Spinal cord (tissue), 10 donors: ENCODE measurements around the gene MOB3B. TPM values are rescaled to one million over a fixed set of nuclear protein-coding genes. Genes with fewer than 3 reads are reported as not detected.
"Not testable (repeated sequence)": the region's sequence is repeated elsewhere in the genome, so short reads cannot be mapped to it uniquely, and the experiment has no call there.

Experiments
- DNase-seq, 6 donors: peaks; one replicate each; pipeline versions ENCODE4 v3.0.0 to v3.0.0-alpha.2; 2013 to 2015; ENCODE audit warnings: low spot score in 6 of 6, low read depth in 4 of 6
- H3K27ac ChIP-seq: one replicate; pipeline ENCODE4 v1.5.1; 2013; ENCODE audit warnings: low read depth, low read length, control low read depth
- H3K27me3 ChIP-seq: one replicate; pipeline ENCODE4 v1.6.1; 2013; ENCODE audit warnings: low read length; ENCODE audit not compliant: control insufficient read depth, insufficient read depth
- H3K36me3 ChIP-seq: one replicate; pipeline ENCODE4 v1.6.1; 2013; ENCODE audit warnings: low read length; ENCODE audit not compliant: control insufficient read depth, insufficient read depth
- H3K4me1 ChIP-seq: one replicate; pipeline ENCODE4 v1.6.1; 2013; ENCODE audit warnings: low read length; ENCODE audit not compliant: control insufficient read depth, insufficient read depth
- H3K4me3 ChIP-seq: one replicate; pipeline ENCODE4 v1.5.1; 2013; ENCODE audit warnings: low read depth, low read length, control low read depth
- H3K9me3 ChIP-seq: one replicate; pipeline ENCODE4 v1.6.1; 2013; ENCODE audit warnings: low read length; ENCODE audit not compliant: control insufficient read depth, insufficient read depth
- WGBS: methylation state at CpG from one replicate; pipeline ENCODE4 v1.1.5; 2013; ENCODE audit warnings: missing lambda C conversion rate; ENCODE audit not compliant: insufficient coverage; 5-methylcytosine and 5-hydroxymethylcytosine counted together
- polyA plus RNA-seq, 2 donors: library from polyadenylated mRNA; unstranded; fragments of 120-200 nt; gene quantifications; one replicate each; pipeline ENCODE4 v1.2.1, GENCODE V29; 2013; ENCODE audit not compliant: insufficient read length in 2 of 2
- total RNA-seq, 2 donors: library from RNA; depleted of rRNA in 1 of 2; stranded (reverse); fragments of 120-200 nt in 1 of 2; fragments of >200 nt in 1 of 2; gene quantifications; one replicate each; pipeline versions ENCODE4 v1.2.3 to v1.2.4, GENCODE V29; 2013 to 2014
- donor health status: healthy.

Gene MOB3B
- total and polyA plus RNA-seq, 4 donors: 9.4 to 34.9 (median 16.0) TPM

GRCh38 chr9:27471789-27472188, 57.8 kb downstream of the MOB3B start:
- H3K4me3 ChIP-seq: no peak overlapping the region
- no peaks in the 10 kb centered on the region for H3K9me3 ChIP-seq
- H3K27ac ChIP-seq: no peak overlapping the region
- no peaks in the 10 kb centered on the region for H3K36me3 ChIP-seq
- H3K27me3 ChIP-seq: no peaks in the 10 kb centered on the region
- WGBS: no CpG with 5 or more reads among the region's 3 CpGs
- DNase-seq: no peak
- H3K4me1 ChIP-seq: peaks cover 20% of the 10 kb centered on the region

DNA sequence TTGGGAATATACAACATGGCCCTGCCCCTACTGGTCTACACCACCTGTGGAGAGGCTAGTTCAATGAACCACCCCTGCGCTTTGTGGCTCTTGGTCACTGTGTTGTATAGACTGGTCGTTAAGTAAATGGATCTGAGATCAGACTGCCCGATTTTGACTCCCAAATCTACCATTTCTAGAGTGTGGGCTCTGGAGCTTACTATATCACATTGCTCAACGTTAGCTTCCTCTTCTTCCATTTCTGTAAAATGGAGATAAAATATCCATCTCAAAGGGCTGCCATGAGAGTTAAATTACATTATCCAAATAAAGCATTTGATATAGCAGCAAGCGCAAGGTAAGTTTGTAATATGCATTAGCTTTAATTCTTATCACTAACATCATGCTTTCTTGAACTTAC, 58.2 kb downstream of the MOB3B start:
- H3K27ac ChIP-seq: no peak overlapping the region
- H3K36me3 ChIP-seq: no peaks in the 10 kb centered on the region
- no peak for DNase-seq
- H3K4me3 ChIP-seq: no peak overlapping the region
- no peaks in the 10 kb centered on the region for H3K9me3 ChIP-seq
- no peaks in the 10 kb centered on the region for H3K27me3 ChIP-seq
- WGBS: no CpG with 5 or more reads among the region's 5 CpGs
- peaks cover 20% of the 10 kb centered on the region for H3K4me1 ChIP-seq

GRCh38 chr9:27470291-27470856, 59.2 kb downstream of the MOB3B start:
- no peaks in the 10 kb centered on the region for H3K36me3 ChIP-seq
- H3K4me3 ChIP-seq: no peak overlapping the region
- no peaks in the 10 kb centered on the region for H3K27me3 ChIP-seq
- peaks cover 20% of the 10 kb centered on the region for H3K4me1 ChIP-seq
- no peaks in the 10 kb centered on the region for H3K9me3 ChIP-seq
- whole genome bisulfite sequencing: 70% methylated on average over 5 of the region's 6 CpGs
- no peak for DNase-seq
- H3K27ac ChIP-seq: no peak overlapping the region

- DNase-seq: no peak
- H3K27ac ChIP-seq: no peak overlapping the region
- H3K4me3 ChIP-seq: no peak overlapping the region
- H3K36me3 ChIP-seq: no peaks in the 10 kb centered on the region
- WGBS: 85% methylated on average over 2 of the region's 3 CpGs
- no peaks in the 10 kb centered on the region for H3K27me3 ChIP-seq
- H3K9me3 ChIP-seq: no peaks in the 10 kb centered on the region
- H3K4me1 ChIP-seq: peaks cover 20% of the 10 kb centered on the region
Measured at GRCh38 chr9:27469550-27469949, 60.1 kb downstream of the MOB3B start.

GRCh38 chr9:27468462-27469110, 61.0 kb downstream of the MOB3B start:
- Histone ChIP-seq H3K27ac (no peak overlapping the region), H3K4me3 (no peak overlapping the region), H3K4me1 (peaks cover 20% of the 10 kb centered on the region), H3K27me3 (no peaks in the 10 kb centered on the region), H3K9me3 (no peaks in the 10 kb centered on the region), H3K36me3 (no peaks in the 10 kb centered on the region)
- 83% methylated on average over 3 of the region's 5 CpGs for WGBS
- DNase-seq: peak in 1 of 6 donors; percentile 68

- H3K9me3 ChIP-seq: no peaks in the 10 kb centered on the region
- no CpG with 5 or more reads among the region's 1 CpG for WGBS
- H3K4me3 ChIP-seq: no peak overlapping the region
- H3K36me3 ChIP-seq: no peaks in the 10 kb centered on the region
- H3K4me1 ChIP-seq: peaks cover 14% of the 10 kb centered on the region
- DNase-seq: no peak
- H3K27me3 ChIP-seq: no peaks in the 10 kb centered on the region
- no peak overlapping the region for H3K27ac ChIP-seq
Measured at GRCh38 chr9:27468000-27468399, 61.6 kb downstream of the MOB3B start.

GRCh38 chr9:27467486-27467885, 62.1 kb downstream of the MOB3B start:
- Histone ChIP-seq H3K9me3 (no peaks in the 10 kb centered on the region), H3K27me3 (no peaks in the 10 kb centered on the region), H3K36me3 (no peaks in the 10 kb centered on the region), H3K4me3 (no peak overlapping the region), H3K4me1 (peaks cover 14% of the 10 kb centered on the region), H3K27ac (no peak overlapping the region)
- no peak for DNase-seq
- WGBS: no CpG with 5 or more reads among the region's 4 CpGs

GRCh38 chr9:27466516-27466915, 63.1 kb downstream of the MOB3B start:
- not testable (repeated sequence) for H3K9me3 ChIP-seq, DNase-seq, H3K36me3 ChIP-seq, H3K27me3 ChIP-seq, H3K27ac ChIP-seq, H3K4me3 ChIP-seq
- peaks cover 12% of the 10 kb centered on the region for H3K4me1 ChIP-seq
- no CpG with 5 or more reads among the region's 6 CpGs for WGBS

- H3K36me3 ChIP-seq, H3K4me1 ChIP-seq, H3K9me3 ChIP-seq, H3K27me3 ChIP-seq, DNase-seq, H3K4me3 ChIP-seq, H3K27ac ChIP-seq: not testable (repeated sequence)
- WGBS: 100% methylated on average over 1 of the region's 3 CpGs
Measured at GRCh38 chr9:27464950-27465349, 64.7 kb downstream of the MOB3B start.

DNA sequence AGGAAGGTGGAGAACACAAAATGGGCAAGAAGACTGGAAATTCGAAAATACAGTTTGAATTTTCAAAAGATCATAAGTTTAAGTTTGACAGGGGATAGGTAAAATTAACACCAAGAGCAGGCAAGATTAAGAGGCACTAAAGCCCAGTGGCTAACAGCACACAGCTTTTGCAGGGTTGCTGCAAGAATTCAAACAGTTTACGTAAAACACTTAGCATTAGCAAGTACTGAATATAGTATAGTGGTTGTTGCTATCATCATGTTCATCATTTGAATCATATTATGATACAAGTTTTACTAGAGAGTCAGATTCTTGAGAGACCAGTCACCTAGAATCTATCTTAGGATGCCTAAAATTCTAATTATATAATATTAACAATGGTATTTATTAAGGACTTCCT, 66.8 kb downstream of the MOB3B start:
- Histone ChIP-seq H3K9me3 (no peaks in the 10 kb centered on the region), H3K27me3 (no peaks in the 10 kb centered on the region), H3K27ac (no peak overlapping the region), H3K36me3 (no peaks in the 10 kb centered on the region), H3K4me3 (no peak overlapping the region), H3K4me1 (no peaks in the 10 kb centered on the region)
- no peak for DNase-seq
- 80% methylated on average over 1 of the region's 2 CpGs for WGBS
